Germinal center (tissue), 1 donor: ENCODE results near the gene DNAH9.

Experiments
- DNase-seq: peaks from one replicate; pipeline ENCODE4 v3.0.0; 2012; ENCODE audit warnings: mixed read lengths, low spot score

DNAH9 gene

GRCh38 chr17:11651089-11651488, 52.8 kb downstream of the DNAH9 start:
- no peak for DNase-seq

- DNase-seq: no peak
Measured at GRCh38 chr17:11668618-11669017, 70.3 kb downstream of the DNAH9 start.

DNA sequence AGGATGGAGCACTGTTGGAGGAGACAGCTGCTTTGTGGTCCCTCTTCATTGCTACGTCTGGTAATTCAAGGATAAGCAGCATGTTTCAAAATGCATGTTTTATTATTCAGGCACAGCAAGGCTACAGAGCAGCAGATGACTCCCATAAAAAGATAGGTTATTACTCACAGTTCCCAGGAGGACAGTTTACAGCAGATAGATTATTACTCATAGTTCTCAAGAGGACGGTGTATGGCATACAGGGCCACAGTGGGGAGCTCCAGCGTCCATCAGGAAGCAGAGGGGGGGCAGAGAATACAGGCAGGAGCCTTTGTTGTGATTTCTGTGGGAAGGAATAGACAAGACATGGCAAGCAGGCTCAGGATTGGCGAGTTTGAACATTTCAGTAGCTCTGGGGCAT, 72.9 kb downstream of the DNAH9 start:
- DNase-seq: no peak

DNA sequence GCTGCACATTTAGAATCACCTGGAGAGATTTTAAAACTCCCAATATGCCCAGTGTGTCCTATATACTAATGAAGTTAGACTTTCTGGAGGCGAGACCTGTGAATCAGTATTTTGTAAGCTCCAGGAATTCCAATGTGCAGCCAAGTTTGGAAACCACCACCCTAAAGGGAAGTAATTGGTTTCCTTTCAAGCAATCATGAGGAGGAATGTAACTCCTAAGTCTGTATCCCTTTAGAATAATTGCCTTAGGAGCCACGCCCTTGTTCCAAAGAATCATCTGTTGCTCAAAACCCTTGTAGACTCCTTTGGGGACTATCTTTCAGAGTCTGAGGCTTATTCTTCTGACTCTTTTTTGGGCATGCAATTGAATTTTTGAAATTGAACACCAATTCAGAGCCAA, 84.4 kb downstream of the DNAH9 start:
- DNase-seq: no peak

DNA sequence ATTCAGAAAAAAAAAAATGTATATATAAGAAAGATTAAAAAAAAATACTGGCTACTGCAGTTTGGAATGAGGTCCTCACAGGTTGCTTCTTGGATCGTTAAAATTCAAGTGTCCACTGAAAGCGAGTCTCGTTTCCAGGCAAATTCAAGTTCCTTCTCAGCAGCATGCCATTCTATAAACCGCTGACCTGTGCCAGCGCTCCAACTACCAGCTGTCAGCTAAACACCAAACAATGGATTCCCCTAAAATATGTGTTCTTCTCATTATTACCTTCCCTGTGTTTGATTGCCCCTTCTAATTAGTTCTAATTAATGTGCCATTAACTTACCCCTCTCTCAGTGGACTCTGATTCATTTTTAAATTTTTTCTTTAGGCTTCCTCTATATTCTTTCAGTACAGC, 92.4 kb downstream of the DNAH9 start:
- no peak for DNase-seq

GRCh38 chr17:11692688-11693087, 94.4 kb downstream of the DNAH9 start:
- no peak for DNase-seq

DNA sequence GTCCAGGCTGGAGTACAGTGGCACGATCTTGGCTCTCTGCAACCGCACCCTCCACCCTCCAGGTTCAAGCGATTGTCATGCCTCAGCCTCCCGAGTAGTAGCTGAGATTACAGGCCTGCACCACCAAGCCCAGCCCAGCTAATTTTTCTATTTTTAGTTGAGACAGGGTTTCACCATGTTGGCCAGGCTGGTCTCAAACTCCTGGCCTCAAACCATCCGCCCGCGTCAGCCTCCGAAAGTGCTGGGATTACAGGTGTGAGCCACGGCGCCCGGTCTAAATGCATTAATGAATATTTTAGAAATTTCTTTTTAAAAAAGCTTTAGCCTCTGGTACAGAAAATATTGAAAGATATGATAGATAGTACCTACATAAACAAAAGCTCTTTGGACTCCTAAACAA, 95.0 kb downstream of the DNAH9 start:
- DNase-seq: no peak

DNA sequence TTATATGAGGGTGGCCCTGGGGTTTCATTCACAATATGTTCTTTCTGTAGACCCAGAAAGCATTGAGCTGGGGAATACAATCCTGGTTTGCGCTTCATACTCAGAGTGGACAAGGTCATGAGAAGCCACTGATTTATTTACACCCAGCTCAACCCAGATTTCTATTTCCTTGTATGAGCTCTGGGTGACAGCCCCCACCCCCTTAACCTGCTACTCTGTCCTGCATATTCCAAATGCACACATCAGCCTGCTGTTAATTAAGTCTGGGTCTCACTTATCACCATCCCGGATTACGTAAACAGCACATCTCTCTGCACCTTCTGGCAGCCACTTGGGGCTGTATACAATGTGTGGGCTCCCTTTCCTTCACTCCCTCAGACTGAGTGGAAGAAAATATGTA, 102.4 kb downstream of the DNAH9 start:
- no peak for DNase-seq

- no peak for DNase-seq
Measured at GRCh38 chr17:11701911-11702310, 103.6 kb downstream of the DNAH9 start.

GRCh38 chr17:11704041-11704440, 105.8 kb downstream of the DNAH9 start:
- DNase-seq: no peak

DNA sequence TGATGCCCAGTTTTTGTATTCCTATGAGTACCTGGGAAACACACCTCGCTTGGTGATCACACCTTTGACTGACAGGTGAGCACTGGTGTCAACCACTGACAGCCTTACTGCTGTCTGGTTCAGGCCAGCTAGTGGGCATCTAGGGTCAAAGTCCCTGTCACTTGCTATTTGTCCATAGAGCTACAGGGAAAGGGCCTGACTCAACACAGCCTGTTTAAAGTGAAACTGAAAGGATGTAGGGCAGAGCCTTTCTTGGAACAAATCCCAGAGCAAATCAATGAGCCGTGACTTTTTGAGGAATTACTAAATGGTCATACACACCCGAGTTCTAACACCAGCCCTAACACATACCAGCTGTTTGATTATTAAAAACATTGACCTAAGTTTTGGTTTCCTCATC, 106.8 kb downstream of the DNAH9 start:
- no peak for DNase-seq

GRCh38 chr17:11707586-11707985, 109.3 kb downstream of the DNAH9 start:
- no peak for DNase-seq

- no peak for DNase-seq
Measured at GRCh38 chr17:11712456-11712855, 114.2 kb downstream of the DNAH9 start.

DNA sequence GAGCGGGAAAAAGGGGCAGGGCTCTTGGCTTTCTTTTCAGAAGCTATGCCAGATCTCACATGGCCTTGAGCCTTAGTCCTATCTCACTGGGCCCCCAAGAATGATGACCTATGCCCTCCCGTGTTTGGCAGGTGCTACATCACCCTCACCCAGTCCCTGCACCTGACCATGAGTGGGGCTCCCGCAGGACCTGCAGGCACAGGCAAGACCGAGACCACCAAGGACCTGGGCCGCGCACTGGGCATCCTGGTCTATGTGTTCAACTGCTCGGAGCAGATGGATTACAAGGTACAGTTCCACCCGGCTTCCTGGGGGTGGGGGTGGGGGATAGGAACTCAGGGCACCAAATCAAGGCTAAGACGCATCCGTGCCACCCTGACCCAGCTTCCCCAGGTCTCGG, 120.9 kb downstream of the DNAH9 start:
- DNase-seq: no peak

GRCh38 chr17:11719856-11720255, 121.6 kb downstream of the DNAH9 start:
- DNase-seq: no peak

GRCh38 chr17:11720816-11721215, 122.5 kb downstream of the DNAH9 start:
- no peak for DNase-seq

DNA sequence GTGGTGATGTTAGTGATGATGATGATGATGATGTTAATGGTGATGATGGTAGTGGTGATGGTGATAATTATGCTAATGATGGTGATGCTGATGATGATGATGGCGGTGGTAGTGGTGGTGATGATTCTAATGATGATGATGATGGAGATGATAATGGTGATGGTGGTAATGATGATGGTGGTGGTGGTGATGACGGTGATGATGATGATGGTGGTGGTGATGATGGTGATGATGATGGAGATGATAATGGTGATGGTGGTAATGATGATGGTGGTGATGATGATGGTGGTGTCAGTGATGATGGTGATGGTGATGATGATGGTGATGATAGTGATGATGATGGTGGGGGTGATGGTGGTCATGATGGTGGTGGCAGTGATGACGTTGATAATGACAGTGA, 132.5 kb downstream of the DNAH9 start:
- DNase-seq: no peak

DNA sequence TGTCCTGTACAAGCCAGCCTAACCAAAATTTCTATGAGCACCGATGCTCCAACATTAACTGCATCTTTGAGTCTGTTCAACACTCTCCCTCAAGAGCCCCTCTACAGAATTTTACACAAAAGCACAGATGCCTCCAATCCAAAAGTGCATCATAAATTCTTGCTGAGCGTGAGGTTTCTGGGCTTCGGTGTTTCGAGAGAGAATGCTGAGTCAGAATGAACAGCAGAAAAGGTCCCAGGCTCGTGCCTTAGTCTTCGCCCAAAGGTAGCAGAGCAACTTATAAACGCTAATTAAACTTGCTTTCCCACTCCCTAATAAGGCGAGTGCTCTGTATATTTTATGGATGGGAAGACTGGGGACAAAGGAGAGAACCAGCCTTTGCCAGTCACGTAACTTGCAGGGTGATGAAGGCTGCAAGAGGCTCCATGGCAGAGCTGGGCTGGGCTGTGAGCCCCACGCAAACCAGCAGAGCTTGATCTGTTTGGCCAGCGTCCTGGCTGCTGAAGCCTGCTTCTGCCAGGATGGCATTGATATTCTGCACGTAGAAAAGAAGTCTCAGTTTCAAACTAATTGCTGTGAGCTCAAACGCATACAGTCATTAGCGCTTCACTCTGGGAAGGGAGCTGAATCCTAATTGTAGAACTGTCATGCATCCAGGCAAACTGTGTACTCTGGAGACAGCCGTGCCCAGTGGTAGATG, 138.5 kb downstream of the DNAH9 start:
- no peak for DNase-seq

- no peak for DNase-seq
Measured at GRCh38 chr17:11737313-11737679, 139.0 kb downstream of the DNAH9 start.

DNA sequence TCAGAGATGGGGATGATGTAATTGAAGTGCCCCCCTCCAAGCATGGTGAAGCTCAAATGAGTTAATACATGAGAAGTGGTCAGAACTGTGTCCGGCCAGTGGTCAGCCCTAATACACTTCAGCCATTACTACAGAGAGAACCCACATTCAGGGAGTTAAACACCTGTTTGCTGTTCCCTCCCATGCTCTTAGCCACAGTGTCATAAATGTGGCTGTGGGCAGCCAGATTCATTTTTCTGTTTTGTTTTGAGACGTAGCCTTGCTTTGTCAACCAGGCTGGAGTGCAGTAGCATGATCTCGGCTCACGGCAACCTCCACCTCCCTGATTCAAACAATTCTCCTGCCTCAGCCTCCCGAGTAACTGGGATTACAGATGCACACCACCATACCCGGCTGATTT, 139.9 kb downstream of the DNAH9 start:
- DNase-seq: no peak

DNA sequence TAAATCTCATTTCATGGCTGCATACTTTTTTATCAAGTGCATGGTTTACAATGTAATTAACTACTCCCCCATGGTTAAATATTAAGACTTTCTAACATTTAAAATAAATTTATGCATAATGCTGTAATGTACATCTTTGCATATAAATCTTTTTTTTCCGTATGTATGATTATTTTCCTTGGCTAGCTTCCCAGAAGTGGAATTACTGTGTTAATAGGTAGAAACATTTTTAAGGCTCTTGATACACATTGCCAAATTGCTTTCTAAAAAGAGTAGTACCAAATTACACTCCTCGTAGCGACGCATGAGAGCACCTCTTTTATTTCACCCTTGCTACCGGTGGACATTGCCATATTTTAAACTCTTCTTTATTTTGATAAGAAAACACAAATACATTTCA, 141.1 kb downstream of the DNAH9 start:
- no peak for DNase-seq

GRCh38 chr17:11739848-11740247, 141.6 kb downstream of the DNAH9 start:
- DNase-seq: no peak

DNA sequence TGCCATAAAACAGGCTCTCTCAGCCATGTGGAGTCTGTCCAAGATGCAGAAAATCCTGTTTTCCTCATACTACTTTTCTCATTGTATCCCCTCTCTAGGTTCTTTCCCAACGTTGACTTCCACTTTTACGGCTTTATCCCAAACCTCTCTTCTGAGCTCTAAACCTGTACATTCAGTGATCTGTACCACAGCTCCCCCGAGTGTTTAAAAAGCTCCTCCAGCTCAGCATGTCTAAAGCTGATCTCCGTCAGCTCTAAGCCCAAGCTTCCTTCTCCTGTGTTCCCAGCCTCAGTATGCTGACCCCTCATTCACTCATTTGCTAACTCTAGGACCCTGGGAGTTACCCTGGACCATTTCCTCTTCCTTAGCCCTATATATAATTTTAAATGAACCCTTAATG, 144.6 kb downstream of the DNAH9 start:
- DNase-seq: no peak

GRCh38 chr17:11744696-11745095, 146.4 kb downstream of the DNAH9 start:
- no peak for DNase-seq

DNA sequence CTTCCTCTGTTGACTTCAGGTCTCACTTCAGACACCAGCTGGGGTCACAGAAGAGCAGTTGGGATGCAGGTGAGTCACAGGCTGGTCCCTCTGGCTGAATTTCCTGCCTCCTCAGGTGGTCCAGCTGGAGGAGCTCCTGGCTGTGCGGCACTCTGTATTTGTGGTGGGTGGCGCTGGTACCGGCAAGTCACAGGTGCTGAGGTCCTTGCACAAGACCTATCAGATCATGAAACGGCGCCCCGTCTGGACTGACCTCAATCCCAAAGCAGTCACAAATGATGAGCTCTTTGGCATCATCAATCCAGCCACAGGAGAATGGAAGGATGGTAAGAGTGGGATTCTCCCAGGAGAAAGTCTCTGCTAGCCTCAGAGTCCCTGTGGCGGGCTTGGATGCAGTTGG, 149.2 kb downstream of the DNAH9 start:
- DNase-seq: no peak
